GM18499 (cell line): ENCODE measurements around the gene CCDC17.

Experiments used
- ATAC-seq: cut with Tn5 transposase; IDR thresholded peaks from one replicate; pipeline ENCODE4 v1.9.1; 2021; ENCODE audit warnings: moderate number of reproducible peaks; ENCODE audit not compliant: insufficient read depth, unreplicated experiment

CCDC17 gene

GRCh38 chr1:45623972-45624371 is at the start of gene CCDC17:
Gene CCDC17 (minus strand): TSS chr1:45624054. CDS start chr1:45623909, 145 bp downstream.
- ATAC-seq: no peak

DNA sequence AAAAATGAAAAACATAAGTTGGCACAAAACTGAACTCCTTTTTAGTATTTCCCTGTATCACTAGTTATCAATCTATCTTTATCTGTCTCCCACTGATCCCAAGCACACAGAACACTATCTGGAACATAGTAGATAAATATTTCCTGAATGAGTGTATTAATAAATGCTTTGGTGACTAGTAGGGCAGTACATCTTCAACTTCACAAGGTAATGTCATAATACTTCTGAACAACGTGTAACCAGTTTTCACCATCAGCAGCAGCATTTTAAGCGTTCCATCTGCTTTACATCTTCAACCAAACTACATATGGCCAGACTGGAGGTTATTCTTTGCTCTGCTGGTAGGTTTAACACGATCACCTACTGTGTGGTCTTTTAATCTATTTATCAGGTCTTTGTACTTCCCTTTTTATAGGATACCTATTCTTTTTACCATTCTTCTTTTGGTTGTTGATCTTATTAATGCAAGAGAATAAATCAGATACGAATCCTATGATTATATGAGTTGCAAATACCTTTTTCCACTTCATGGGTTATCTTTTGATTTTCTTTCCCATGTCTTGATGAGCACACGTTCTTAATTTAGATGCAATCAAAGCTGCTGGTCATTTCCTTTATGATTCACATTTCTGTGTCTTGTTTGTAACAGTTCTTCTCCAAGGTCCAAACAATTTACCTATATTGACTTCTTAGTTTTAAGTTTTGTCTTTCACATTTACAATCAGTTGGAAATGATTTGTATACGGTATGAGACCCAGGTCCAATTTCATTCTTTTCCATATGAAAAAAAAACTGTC is 46.2 kb upstream of the CCDC17 start:
- ATAC-seq: no peak

GRCh38 chr1:45669379-45669778 is 45.5 kb upstream of the CCDC17 start:
- ATAC-seq: no peak

GRCh38 chr1:45668526-45668925 is 44.7 kb upstream of the CCDC17 start:
- no peak for ATAC-seq

DNA sequence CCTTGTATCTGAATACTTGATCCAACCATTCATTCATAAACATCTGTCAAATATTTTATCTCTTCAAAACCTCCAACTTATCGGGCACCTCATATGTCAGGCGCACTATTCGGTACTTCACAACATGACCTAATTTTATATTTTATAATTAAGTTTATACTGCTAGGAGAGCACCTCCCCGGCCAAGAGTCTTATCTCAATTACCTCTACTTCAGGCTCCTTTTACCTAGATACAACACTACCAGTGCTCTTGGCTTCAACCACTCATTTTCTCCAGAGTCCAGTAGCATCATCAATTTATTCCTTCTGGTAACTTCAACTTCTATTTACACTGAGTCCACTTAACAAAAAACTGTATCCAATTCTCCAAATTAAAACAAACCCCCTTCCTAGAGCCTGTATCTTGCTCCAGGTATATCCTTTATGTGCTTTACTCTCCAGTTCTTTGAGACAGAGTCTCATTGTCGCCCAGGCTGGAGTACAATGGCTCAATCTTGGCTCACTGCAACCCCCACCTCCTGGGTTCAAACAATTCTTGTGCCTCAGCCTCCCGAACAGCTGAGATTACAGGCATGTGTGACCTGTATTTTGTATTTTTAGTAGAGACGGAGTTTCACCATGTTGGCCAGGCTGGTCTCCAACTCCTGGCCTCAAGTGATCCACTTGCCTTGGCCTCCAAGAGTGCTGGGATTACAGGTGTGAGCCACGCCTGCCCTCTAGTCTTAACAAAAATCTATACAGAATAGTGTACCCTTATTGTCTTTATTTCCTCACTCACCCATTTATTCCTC is 43.7 kb upstream of the CCDC17 start:
- ATAC-seq: no peak

GRCh38 chr1:45666836-45667235 is 43.0 kb upstream of the CCDC17 start:
- no peak for ATAC-seq

GRCh38 chr1:45660336-45660735 is 36.5 kb upstream of the CCDC17 start:
- ATAC-seq: no peak

DNA sequence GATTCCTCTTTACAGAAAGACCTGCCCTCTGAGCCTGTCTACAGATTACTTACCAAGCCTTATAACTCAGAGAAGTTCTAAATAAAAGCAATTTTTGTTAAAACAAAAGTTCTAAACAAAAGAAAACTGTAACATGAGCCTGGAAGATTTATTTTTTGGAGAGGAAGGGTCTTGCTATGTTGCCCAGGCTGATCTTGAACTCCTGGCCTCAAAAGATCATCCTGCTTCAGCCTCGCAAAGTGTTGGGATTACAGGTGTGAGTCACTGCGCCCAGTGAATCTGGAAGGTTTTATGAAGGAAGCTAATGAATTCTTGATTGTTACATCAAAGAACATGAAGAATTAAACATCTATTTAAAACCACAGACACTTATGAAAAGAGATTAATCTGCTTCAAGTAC is 35.4 kb upstream of the CCDC17 start:
- ATAC-seq: no peak

DNA sequence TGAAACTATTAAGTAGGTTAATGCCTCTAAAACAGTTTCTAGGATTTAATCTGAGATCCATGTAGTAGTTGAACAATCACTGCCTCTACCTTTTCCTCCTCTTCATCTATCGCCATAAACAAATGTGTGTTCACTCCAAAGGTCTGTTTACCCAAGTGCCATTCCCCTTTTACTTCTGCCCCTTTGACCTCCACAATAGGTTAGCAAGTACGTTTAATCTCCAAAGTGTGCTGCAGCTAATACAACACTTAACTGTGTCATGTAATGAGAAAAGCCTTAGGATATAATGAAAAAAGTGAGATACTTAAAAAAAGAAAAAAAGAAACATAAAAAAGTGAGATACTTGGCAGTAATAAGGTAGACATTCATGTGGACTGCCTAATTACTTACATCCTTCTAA is 34.3 kb upstream of the CCDC17 start:
- no peak for ATAC-seq

DNA sequence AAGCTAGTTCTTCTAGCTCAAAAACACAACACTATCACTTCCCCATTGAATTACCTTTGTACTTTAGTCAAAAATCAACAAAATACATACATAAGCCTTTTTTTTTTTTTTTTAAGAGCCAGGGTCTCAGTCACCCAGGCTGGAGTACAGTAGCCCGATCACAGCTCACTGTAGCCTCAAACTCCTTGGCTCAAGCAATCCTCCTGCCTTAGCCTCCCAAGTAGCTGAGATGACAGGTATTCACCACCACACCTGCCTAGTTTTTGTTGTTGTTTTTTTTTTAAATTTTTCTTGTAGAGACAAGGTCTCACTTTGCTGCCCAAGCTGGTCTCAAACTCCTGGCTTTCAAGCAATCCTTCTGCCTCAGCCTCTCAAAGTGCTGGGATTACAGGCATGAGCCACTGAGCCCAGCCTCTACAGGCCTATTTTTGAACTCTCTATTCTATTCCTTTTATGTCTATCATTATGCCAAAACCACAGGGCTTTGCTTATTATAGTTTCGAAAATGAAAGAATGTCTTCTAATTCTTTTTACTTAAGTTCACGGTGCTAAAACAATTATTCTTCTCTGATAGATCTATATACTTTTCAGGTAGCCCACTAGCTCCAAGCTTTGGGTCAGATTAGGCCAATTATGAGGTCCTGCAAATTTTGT is 32.8 kb upstream of the CCDC17 start:
- ATAC-seq: no peak

- ATAC-seq: no peak
Measured at GRCh38 chr1:45654540-45655280, 30.9 kb upstream of the CCDC17 start.

- ATAC-seq: no peak
Measured at GRCh38 chr1:45647248-45648021, 23.6 kb upstream of the CCDC17 start.

GRCh38 chr1:45644661-45645060 is 20.8 kb upstream of the CCDC17 start:
- no peak for ATAC-seq

DNA sequence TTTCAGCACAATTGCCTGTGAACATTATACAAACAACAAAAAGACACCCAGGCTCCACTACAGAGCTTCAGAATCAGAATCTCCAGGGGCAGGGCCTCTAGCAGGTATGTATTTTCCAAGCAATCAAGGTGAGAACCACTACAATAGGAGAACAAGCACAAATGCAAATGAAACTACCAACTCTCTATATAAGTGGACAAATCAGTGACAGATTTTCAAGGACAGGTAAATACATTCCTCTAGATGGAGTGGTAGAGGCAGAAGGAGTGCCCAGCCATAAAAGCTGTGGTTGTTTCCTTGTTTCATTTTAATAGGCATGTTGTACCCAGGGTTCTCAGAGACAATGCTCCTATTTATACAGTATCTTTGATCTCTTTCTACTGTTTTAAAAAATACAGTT is 20.1 kb upstream of the CCDC17 start:
- no peak for ATAC-seq

DNA sequence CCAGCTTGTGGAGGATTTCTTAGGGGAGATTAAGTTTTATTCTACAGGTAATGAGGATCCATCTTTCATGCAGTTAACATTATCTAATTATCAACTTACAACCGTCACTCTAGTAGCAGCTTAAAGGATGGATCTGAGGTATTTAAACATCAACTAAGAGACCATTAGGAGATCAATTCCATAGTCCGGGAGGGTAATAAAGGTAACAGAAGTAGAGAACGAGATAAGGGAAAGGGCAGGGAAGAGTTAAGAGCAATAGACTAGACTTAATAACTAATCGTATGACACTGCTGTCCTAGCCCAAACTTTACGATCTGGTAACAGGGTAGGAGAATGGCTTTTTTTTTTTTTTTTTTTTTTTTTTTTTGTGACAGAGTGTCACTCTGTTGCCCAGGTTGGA is 19.5 kb upstream of the CCDC17 start:
- ATAC-seq: no peak

DNA sequence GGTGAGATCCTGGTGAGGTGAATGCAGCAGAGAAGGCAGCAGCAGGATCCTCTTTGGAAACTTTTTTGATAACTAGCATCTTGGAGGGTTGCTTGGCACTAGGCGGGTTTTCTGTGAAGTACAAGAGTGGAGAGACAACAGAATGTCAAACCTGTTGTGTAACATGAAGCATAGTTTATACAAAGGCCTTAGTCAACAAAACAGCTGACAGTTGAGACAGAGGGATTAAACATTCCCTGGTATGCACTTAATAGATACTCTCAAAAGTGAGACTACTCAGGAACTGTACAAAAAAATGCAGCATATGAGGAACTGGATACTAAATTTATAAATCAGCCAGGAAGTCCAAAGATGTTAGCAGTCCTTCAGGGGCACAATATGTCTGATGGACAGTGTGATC is 16.4 kb upstream of the CCDC17 start:
- ATAC-seq: no peak

DNA sequence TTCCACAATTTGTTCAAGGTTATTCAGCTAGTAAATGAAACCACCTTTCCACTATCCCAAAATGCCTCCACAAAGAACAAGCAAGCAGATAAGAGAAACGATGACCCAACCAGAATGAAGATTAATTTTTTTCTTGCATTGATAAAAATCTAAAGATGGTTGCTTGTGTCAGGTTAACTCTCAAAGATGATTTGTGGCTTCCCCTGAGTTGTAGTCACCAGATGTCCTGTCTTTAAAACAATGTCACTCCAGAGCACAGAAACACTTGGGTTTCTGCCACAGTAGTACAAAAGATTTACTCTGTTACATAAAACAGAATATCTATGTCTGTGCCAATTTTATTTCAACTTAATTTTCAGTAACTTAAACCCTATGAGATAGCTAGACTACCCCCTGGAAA is 11.4 kb upstream of the CCDC17 start:
- ATAC-seq: no peak

DNA sequence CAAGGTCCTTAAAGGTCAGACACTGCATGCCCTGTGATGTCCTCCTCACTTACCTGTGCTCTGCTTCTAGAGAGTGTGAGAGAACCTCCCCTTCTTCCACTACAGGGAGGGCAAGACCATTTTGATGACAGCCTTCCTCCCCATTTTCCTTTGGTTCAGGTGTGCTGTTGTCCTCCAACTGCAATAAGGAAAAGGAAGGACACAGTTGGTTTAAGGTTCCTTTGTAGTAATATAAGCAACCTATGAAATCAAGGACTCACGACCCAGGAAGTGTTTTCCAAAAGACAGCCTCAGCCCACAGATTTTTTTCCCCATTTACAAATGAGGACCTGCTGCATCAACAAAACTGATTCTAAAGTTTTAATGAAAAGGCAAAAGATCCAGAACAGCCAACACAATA is 6.6 kb upstream of the CCDC17 start:
- no peak for ATAC-seq

GRCh38 chr1:45629035-45629434 is 5.2 kb upstream of the CCDC17 start:
- no peak for ATAC-seq
